T-helper 1 cell treated with Interleukin-12 subunit alpha and Interleukin-12 subunit beta and Interleukin-4 antibody, amounts not matched to agents 30 μg/mL and 1 μg/mL, for 36 hours (primary cell): ENCODE results near the gene KANSL1.
A peak's percentile ranks its signal among the peaks of the same experiment; 100 is the strongest.
"Not testable (repeated sequence)": the region's sequence is repeated elsewhere in the genome, so short reads cannot be mapped to it uniquely, and the experiment has no call there.

Source experiments
- H3K27ac Mint-ChIP-seq: one replicate; pipeline ENCODE4 v1.8.0; 2021; ENCODE audit warnings: mild to moderate bottlenecking, mixed read lengths
- H3K27me3 Mint-ChIP-seq: one replicate; pipeline ENCODE4 v1.8.0; 2021; ENCODE audit warnings: low read depth, mixed read lengths
- H3K36me3 Mint-ChIP-seq: one replicate; pipeline ENCODE4 v1.8.0; 2021; ENCODE audit warnings: low read depth, mixed read lengths
- H3K4me1 Mint-ChIP-seq: one replicate; pipeline ENCODE4 v1.8.0; 2021; ENCODE audit warnings: low read depth, mixed read lengths
- H3K4me3 Mint-ChIP-seq: one replicate; pipeline ENCODE4 v1.8.0; 2021; ENCODE audit warnings: mild to moderate bottlenecking, moderate library complexity, mixed read lengths
- H3K9me3 Mint-ChIP-seq: one replicate; pipeline ENCODE4 v1.8.0; 2021; ENCODE audit warnings: mixed read lengths

Gene KANSL1

GRCh38 chr17:46125831-46126230, 67.4 kb downstream of the KANSL1 start:
- Mint-ChIP-seq H3K9me3 (no peaks in the 10 kb centered on the region), H3K4me1 (peaks cover 60% of the 10 kb centered on the region), H3K4me3 (no peak overlapping the region), H3K27me3 (no peaks in the 10 kb centered on the region), H3K36me3 (peaks cover 18% of the 10 kb centered on the region), H3K27ac (no peak overlapping the region)

GRCh38 chr17:46124695-46125592, 68.3 kb downstream of the KANSL1 start:
- Mint-ChIP-seq H3K4me1 (peaks cover 58% of the 10 kb centered on the region), H3K27ac (no peak overlapping the region), H3K27me3 (no peaks in the 10 kb centered on the region), H3K36me3 (peaks cover 19% of the 10 kb centered on the region), H3K9me3 (no peaks in the 10 kb centered on the region), H3K4me3 (no peak overlapping the region)

- H3K27ac Mint-ChIP-seq: no peak overlapping the region
- no peaks in the 10 kb centered on the region for H3K9me3 Mint-ChIP-seq
- peaks cover 17% of the 10 kb centered on the region for H3K36me3 Mint-ChIP-seq
- peaks cover 55% of the 10 kb centered on the region for H3K4me1 Mint-ChIP-seq
- no peaks in the 10 kb centered on the region for H3K27me3 Mint-ChIP-seq
- no peak overlapping the region for H3K4me3 Mint-ChIP-seq
Measured at GRCh38 chr17:46123607-46124006, 69.6 kb downstream of the KANSL1 start.

GRCh38 chr17:46122486-46122871, 70.8 kb downstream of the KANSL1 start:
- Mint-ChIP-seq H3K36me3 (peaks cover 11% of the 10 kb centered on the region), H3K27me3 (no peaks in the 10 kb centered on the region), H3K9me3 (no peaks in the 10 kb centered on the region), H3K27ac (no peak overlapping the region), H3K4me1 (peaks cover 47% of the 10 kb centered on the region), H3K4me3 (peak overlapping the region; percentile 35)

GRCh38 chr17:46121841-46122485, 71.3 kb downstream of the KANSL1 start:
- no peak overlapping the region for H3K27ac Mint-ChIP-seq
- H3K4me3 Mint-ChIP-seq: peak overlapping the region; percentile 35
- no peaks in the 10 kb centered on the region for H3K27me3 Mint-ChIP-seq
- peaks cover 11% of the 10 kb centered on the region for H3K36me3 Mint-ChIP-seq
- peaks cover 44% of the 10 kb centered on the region for H3K4me1 Mint-ChIP-seq
- no peaks in the 10 kb centered on the region for H3K9me3 Mint-ChIP-seq

- Mint-ChIP-seq H3K4me1 (peaks cover 44% of the 10 kb centered on the region), H3K27me3 (no peaks in the 10 kb centered on the region), H3K36me3 (peaks cover 11% of the 10 kb centered on the region), H3K4me3 (no peak overlapping the region), H3K27ac (no peak overlapping the region), H3K9me3 (no peaks in the 10 kb centered on the region)
Measured at GRCh38 chr17:46121165-46121764, 72.0 kb downstream of the KANSL1 start.

- H3K4me1 Mint-ChIP-seq: peaks cover 44% of the 10 kb centered on the region
- no peak overlapping the region for H3K4me3 Mint-ChIP-seq
- no peaks in the 10 kb centered on the region for H3K27me3 Mint-ChIP-seq
- H3K27ac Mint-ChIP-seq: no peak overlapping the region
- peaks cover 11% of the 10 kb centered on the region for H3K36me3 Mint-ChIP-seq
- H3K9me3 Mint-ChIP-seq: no peaks in the 10 kb centered on the region
Measured at GRCh38 chr17:46120537-46120936, 72.7 kb downstream of the KANSL1 start.

GRCh38 chr17:46120078-46120477, 73.2 kb downstream of the KANSL1 start:
- Mint-ChIP-seq H3K4me1 (peaks cover 43% of the 10 kb centered on the region), H3K27ac (no peak overlapping the region), H3K27me3 (no peaks in the 10 kb centered on the region), H3K4me3 (no peak overlapping the region), H3K9me3 (no peaks in the 10 kb centered on the region), H3K36me3 (peaks cover 11% of the 10 kb centered on the region)

- H3K4me3 Mint-ChIP-seq: no peak overlapping the region
- no peak overlapping the region for H3K27ac Mint-ChIP-seq
- peaks cover 36% of the 10 kb centered on the region for H3K4me1 Mint-ChIP-seq
- peaks cover 6% of the 10 kb centered on the region for H3K36me3 Mint-ChIP-seq
- H3K9me3 Mint-ChIP-seq: no peaks in the 10 kb centered on the region
- H3K27me3 Mint-ChIP-seq: no peaks in the 10 kb centered on the region
Measured at GRCh38 chr17:46118964-46119363, 74.3 kb downstream of the KANSL1 start.

- Mint-ChIP-seq H3K4me1 (peaks cover 42% of the 10 kb centered on the region), H3K36me3 (peaks cover 3% of the 10 kb centered on the region), H3K27ac (no peak overlapping the region), H3K4me3 (no peak overlapping the region), H3K9me3 (no peaks in the 10 kb centered on the region), H3K27me3 (no peaks in the 10 kb centered on the region)
Measured at GRCh38 chr17:46117850-46118696, 75.2 kb downstream of the KANSL1 start.

GRCh38 chr17:46117117-46117516, 76.1 kb downstream of the KANSL1 start:
- Mint-ChIP-seq H3K4me3 (no peak overlapping the region), H3K27ac (no peak overlapping the region), H3K4me1 (peaks cover 37% of the 10 kb centered on the region), H3K36me3 (peaks cover 3% of the 10 kb centered on the region), H3K9me3 (no peaks in the 10 kb centered on the region), H3K27me3 (no peaks in the 10 kb centered on the region)

GRCh38 chr17:46115699-46116098, 77.5 kb downstream of the KANSL1 start:
- H3K9me3 Mint-ChIP-seq: no peaks in the 10 kb centered on the region
- H3K27ac Mint-ChIP-seq: no peak overlapping the region
- no peaks in the 10 kb centered on the region for H3K27me3 Mint-ChIP-seq
- H3K36me3 Mint-ChIP-seq: no peaks in the 10 kb centered on the region
- H3K4me3 Mint-ChIP-seq: no peak overlapping the region
- peaks cover 26% of the 10 kb centered on the region for H3K4me1 Mint-ChIP-seq

- not testable (repeated sequence) for H3K27ac Mint-ChIP-seq, H3K36me3 Mint-ChIP-seq, H3K9me3 Mint-ChIP-seq, H3K27me3 Mint-ChIP-seq, H3K4me3 Mint-ChIP-seq
- peaks cover 40% of the 10 kb centered on the region for H3K4me1 Mint-ChIP-seq
Measured at GRCh38 chr17:46111236-46111635, 82.0 kb downstream of the KANSL1 start.

- no peak overlapping the region for H3K4me3 Mint-ChIP-seq
- H3K27me3 Mint-ChIP-seq: no peaks in the 10 kb centered on the region
- peaks cover 41% of the 10 kb centered on the region for H3K4me1 Mint-ChIP-seq
- no peaks in the 10 kb centered on the region for H3K9me3 Mint-ChIP-seq
- H3K36me3 Mint-ChIP-seq: no peaks in the 10 kb centered on the region
- H3K27ac Mint-ChIP-seq: no peak overlapping the region
Measured at GRCh38 chr17:46110219-46110618, 83.0 kb downstream of the KANSL1 start.
